Cortex of kidney (tissue), 1 donor: ENCODE results near the gene RNPEPL1.

ENCODE experiments used
- DNase-seq: peaks from one replicate; lab custom pipeline; 2025; lab: John Stamatoyannopoulos, UW

RNPEPL1 gene

DNA sequence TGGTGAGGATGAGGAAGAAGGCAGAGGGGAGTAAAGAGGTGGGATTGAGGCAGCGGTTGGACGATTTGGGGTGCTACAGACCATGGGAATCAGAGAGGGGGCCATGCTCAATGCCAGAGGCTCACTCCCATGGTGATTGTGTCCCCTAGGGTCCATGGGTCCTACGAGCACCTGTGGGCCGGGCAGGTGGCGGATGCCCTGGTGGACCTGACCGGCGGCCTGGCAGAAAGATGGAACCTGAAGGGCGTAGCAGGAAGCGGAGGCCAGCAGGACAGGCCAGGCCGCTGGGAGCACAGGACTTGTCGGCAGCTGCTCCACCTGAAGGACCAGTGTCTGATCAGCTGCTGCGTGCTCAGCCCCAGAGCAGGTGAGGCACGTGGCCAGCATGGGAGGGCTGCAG is 23.5 kb downstream of the RNPEPL1 start:
- DNase-seq, result no peak

DNA sequence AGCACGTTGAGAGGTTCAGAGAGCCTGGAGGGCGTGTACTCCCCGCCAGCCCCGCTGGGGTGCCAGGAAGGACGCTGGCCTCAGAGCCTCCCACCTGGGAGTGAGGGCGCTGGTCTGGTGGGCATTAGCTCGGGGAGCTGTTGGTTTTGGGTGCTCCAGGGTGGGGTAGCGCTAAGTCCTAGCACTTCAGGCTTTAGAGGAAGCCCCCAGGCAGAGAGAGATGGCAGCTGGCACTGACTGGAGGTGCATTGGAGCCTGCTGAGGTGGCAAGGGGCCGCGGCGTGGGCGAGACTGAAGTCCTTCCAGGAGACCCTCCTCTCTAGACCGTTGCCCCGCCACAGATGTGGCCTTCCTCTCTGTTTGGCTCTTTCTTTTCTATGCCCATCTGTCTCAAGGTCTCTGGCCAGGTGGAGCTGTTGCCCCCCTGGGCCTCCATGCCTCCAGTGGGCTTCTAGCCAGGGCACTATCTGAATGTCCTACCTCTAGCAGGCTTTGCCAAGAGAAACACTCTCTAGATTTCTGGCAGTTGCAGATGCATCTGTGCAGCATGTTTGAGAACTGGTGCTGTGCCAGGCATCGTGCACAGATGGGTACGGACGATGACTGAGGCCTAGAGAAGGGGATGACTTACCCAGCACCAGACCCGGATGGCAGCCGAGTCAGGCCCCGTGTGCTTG is 24.9 kb downstream of the RNPEPL1 start:
- DNase-seq, result no peak

GRCh38 chr2:240593703-240594451 is 25.6 kb downstream of the RNPEPL1 start:
- DNase-seq, result no peak

- no peak for DNase-seq
Measured at GRCh38 chr2:240594511-240595380, 26.5 kb downstream of the RNPEPL1 start.

DNA sequence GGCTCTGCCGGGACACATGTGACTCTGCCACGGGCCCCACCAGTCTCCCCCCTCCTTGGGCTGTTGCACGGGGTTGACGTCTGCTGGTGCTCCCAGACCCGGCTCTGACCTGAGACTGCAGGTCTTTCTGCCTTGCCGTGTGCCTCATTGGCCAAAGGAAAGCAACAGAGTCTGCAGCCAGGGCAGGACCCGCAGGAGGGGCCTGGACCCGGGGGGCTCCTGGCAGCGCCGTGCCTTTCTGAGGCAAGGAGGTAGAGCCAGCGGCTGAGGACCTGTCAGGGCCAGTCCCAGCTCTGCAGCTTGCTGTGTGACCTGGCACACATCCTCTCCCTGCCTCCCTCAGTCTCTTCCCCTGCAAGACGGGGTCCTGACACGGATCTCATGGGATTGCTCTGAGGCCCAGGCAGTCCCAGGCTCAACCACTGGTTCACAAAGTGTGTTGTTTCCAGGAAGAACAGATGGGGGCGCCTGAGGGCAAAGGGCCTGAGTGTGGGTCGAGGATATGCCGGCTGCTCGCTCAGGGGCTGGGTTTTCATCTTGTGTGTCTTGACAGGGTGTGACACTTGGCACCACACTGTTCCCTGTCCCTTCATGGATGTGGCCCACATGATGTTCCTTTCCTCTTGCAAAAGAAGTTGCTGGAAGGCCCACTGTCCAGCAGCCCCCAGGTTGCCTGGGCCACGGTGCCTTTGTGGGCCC is 27.2 kb downstream of the RNPEPL1 start:
- DNase-seq, result no peak

DNA sequence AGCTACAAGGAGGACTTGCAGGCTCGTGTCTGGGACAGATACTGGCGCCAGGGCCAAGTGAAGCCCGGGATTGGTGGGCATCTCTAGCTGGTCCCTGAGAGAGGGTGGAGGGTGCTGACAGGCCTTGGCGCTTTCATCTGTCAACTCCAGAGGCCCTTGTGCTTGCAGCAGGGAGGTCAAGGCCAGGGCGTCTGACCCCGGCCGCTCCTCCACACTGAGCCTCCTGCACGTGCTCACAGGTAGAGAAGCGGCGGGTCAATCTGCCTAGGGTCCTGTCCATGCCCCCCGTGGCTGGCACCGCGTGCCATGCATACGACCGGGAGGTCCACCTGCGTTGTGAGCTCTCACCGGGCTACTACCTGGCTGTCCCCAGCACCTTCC is 27.8 kb downstream of the RNPEPL1 start:
- DNase-seq, result no peak

GRCh38 chr2:240596491-240596931 is 28.2 kb downstream of the RNPEPL1 start:
- no peak for DNase-seq

- no peak for DNase-seq
Measured at GRCh38 chr2:240597054-240597418, 28.8 kb downstream of the RNPEPL1 start.

DNA sequence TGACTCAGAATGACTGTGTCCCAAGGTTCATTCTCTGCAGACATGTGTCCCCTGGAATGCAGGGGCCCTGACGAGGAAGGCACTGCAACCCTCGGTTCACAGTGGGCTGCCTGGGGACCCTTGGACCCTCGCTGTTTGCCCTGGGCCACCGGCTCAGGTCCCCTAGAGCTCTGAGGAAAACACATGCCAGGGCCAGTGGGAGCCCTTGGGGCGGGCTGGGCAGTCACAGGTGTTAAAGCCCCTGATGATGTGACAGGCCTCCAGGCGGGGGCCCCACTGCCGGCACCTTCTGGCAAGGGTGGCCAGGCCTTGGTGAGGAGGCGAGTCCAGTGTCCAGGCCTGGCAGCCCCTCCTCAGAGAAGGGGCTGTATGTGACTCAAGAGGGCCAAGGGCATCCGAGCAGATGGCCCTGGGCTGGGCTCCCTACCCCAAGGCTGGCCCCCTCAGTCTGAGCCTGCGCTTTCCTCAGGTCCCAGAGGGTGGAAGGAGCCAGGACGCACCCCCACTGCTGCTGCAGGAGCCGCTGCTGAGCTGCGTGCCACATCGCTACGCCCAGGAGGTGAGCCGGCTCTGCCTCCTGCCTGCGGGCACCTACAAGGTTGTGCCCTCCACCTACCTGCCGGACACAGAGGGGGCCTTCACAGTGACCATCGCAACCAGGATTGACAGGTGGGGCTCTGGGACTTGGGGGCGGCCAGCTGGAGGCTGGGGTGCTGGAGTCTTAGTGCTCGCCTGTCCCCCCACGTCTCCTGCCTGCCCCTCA is 29.3 kb downstream of the RNPEPL1 start:
- no peak for DNase-seq

- DNase-seq, result no peak
Measured at GRCh38 chr2:240598311-240598911, 30.1 kb downstream of the RNPEPL1 start.

- DNase-seq, result no peak
Measured at GRCh38 chr2:240599141-240599583, 30.9 kb downstream of the RNPEPL1 start.

DNA sequence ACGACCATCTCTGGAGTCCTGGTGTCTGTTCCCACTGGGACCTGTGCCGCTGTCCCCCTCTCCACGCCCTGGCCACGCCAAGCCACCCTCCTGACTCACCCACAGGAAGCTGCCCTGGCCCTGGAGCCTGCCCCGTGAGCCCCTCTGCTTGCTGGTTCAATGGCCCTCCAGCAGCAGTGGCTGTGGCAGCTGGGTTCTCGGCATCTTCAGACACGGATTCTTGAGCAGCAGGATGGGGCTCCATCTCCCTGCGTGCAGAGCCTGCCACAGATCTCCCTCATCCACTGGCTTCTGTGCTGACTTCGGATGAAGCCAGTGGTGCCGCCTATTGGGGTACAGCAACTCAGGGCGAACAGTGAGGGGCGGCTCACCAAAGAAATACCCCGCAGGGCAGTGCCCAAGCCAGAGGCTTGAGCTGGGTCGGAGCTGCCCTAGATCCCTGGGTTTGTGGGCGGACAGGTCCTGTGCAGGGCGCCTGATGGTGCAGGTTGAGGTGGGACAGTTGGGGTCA is 32.2 kb downstream of the RNPEPL1 start:
- no peak for DNase-seq

DNA sequence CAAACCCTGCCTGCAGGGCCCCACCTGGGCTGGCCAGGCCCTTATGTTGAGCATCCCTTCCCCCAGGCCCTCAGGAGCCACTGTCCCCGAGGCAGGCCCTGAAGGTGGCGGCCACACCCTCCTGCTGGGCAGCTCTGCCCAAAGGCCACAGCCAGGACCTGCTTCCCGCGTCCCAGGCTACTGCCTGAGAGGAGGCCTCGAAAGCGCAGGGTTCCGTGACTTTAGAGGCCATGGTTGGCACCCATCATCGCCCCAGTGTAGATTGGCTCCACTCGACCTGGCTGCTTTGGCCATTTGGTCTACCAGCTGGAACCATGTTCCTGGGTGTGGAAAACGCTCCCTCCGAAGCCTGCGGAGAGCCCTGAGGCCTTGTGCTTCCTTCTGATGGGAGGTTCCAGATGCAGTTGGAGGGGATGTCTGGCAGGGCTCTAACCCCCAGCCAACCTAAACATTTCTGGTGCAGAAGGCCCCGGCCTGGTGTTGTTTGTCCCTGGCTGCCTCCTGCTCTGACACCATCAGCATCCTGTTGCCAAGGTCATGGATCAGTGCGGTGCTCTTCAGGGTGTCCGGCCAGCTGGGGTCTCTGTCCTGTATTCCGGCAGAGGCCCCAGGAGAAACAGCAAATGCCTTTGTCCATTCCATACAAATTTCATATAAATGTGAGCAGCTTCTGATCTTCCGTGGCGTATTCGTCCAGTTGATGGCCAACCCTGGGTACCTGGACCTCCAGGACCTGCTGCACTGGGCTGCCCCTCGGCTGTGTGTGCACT is 33.0 kb downstream of the RNPEPL1 start:
- no peak for DNase-seq

- no peak for DNase-seq
Measured at GRCh38 chr2:240601831-240602160, 33.5 kb downstream of the RNPEPL1 start.

GRCh38 chr2:240602266-240603050 is 34.2 kb downstream of the RNPEPL1 start:
- DNase-seq, result no peak

DNA sequence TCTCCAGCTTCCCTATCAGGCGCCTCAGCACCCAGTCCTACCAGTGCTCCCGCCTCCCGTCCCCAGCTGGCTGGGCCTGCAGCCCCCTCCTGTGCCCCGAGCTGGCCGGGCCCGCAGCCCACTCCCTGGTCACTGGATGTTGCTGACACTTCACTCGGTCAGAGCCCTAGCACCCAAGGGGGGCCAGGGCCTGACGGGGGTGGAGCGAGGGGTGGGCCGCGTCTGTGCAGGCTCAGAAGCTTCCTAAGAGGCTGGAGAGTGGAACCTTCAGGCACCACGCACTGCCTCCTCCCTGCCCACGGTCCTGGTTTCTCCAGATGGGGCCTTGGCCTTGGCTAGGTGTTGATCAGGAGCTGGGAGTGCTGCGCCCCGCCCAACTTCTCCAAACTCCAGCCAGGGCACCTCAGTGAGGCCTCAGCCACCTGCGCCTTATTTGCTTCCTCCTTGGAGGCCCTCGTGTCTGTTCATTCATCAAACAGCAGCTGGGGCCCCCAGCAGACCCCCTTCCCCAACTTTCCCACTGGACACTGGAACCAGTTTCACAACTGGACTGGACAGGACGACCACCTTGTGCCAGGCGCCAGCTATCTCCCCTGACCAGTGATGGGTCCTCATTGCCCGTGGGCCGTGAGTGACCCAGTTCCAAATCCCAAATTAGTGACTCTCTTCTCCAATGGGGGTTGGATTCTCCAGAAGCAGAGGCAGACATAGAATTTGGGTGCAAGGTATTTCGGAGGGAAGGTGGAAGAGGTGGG is 35.0 kb downstream of the RNPEPL1 start:
- DNase-seq, result no peak

- DNase-seq, result no peak
Measured at GRCh38 chr2:240603846-240604245, 35.6 kb downstream of the RNPEPL1 start.

DNA sequence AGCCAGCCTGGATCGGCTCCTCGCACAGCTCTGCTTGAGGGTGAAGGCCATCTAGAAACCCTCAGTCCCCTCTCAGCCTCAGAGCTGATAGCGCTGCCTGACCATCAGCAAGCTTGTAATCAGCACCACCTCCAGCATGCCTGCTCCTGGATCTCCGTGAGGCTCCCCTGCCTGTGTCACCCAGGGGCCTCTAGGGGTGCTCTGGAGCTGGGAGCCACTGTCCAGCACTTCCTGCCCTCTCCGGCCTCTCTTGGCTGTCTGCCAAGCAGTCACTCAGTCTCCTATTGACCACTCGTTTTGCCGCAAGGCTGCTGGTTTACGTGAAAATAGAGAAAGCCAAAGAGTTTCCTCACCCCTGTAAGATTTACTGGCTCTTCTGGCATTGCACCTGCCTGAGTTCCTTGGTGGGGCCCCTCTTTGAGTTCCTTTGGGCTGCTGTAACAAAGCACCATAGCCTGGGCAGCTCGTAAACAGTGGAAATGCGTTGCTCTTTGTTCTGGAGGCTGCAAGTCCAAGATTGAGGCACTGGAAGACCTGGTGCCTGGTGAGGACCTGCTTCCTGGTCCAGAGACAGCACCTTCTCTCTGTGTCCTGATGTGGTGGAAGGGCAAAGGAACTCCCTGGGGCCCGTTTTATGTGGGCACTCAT is 36.1 kb downstream of the RNPEPL1 start:
- no peak for DNase-seq
